ENCODE measurements around the gene SVOP.
"Not testable (repeated sequence)": the region's sequence is repeated elsewhere in the genome, so short reads cannot be mapped to it uniquely, and the experiment has no call there.

The SVOP gene, protein sequence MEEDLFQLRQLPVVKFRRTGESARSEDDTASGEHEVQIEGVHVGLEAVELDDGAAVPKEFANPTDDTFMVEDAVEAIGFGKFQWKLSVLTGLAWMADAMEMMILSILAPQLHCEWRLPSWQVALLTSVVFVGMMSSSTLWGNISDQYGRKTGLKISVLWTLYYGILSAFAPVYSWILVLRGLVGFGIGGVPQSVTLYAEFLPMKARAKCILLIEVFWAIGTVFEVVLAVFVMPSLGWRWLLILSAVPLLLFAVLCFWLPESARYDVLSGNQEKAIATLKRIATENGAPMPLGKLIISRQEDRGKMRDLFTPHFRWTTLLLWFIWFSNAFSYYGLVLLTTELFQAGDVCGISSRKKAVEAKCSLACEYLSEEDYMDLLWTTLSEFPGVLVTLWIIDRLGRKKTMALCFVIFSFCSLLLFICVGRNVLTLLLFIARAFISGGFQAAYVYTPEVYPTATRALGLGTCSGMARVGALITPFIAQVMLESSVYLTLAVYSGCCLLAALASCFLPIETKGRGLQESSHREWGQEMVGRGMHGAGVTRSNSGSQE

DNA sequence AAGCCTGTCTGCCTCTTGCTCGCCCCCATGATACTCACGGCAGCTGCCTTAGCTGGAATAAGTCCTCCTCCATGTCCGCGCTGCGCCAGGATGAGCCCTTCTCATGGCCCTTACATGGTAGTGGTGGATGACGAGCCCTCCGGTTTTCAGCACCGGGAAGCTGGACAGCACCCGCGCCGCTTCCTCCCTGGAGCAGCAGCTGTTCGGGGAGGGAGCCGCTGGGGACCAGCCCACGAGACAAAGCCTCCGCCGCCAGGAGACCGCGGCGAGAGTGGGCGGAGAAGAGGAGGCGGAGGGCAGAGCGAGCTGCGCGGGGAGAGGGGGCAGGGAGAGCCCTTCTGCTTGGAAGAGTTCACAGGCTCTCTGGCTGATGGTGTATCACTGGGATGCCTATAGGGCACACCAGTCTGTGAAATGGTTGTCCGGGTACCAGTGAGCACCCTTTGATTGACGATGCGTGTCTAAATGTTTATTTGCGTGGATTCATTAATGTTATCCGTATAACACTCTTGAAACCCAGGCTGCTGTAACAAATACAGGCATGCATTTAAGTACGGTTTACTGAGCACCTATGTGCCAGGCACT is at the start of gene SVOP:
Gene SVOP, minus strand, starts transcription at position 273 of the 585 bp plus-strand sequence. Its CDS starts 200 bp downstream, at position 73.
- peak; percentile 5 to 9 (median 8) for DNase-seq (ENCODE audit: low read depth in 3 of 3)

DNA sequence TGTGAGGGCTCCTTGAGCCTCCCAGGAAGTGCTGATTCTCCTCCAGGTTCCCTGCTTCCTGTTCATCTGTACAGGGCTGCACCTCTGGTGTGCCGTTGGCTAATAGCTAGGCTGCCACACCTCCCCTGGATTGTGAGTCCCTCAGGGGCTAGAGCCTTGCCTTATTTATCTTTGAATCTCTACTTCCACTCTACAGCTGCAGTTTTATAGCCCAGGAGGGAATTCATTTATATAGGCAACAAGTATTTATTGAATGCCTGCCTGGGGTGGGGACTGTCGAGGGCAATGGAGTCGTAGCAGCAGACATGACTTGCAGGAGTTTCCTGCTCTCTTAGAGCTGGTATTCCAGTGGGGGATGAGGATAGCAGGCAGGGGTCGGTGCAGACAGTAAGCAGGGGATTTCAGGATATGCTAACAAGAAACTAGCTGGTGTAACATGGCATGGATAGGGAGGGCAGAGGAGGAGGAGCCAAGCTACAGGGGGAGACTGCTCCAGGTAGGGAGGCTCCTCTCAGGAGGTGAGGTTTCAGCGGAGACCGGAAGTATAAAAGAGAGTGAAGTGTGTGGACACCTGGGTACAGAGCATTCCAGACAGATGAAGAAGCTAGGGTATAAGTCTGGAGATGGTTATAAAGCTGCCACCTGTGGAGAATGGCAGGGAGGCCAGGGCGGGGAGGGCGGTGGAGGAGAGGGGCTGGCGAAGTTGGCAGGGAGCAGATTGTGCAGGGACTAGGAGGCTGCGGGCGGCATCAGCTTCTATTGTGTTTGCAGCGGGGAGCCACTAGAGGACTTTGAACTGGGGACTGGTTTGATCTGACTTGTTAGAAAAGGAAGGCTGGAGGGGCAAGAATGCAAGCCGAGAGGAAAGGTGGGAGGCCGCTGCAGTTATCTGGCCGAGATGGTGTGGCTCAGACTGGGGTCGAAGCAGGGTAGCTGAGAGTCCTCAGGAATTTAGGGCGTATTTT is 48.7 kb upstream of the SVOP start:
- DNase-seq (ENCODE audit: low read depth in 3 of 3): no peak

DNA sequence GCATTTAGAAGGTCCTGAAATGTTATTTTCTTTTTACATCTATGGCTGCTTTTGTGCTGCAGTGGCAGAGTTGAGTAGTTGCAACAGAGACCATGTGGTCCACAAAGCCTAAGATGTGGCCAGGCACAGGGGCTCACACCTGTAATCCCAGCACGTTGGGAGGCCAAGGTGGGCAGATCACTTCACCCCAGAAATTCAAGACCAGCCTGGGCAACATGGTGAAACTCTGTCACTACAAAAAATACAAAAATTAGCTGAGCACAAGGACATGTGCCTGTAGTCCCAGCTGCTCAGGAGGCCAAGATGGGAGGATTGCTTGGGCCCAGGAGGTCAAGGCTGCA is 45.0 kb upstream of the SVOP start:
- no peak for DNase-seq (ENCODE audit: low read depth in 3 of 3)

DNA sequence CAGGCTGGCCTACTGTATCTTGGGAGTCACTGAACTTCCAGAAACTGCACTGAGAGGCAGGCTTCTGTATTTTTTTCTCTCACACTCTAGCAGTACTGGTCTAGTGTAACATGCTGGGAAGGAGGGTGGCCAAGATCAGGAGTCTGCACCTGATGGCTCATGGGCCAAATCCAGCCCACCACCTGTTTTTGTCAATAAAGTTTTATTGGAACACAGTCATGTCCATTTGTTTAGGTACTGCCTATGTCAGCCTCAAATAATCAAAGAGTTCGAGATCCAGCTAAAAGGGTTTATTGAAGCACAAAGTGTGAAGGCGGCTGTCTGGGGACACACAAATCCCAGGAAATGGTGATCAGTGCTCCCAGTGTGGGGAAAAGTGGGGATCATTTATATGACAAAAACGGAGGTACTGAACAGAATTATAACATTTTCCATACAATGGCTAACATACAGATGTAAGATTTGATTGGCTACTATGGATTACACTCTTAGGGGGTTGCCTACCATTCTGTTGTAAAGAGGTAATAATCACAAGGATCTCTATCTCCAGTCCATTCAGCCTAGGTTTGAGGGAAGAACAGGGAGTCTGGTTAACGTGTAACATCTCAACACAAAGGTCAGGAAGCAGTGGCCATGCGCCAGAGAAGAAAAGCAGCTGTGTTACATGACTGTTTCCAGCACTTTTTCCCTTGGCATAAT is 44.4 kb upstream of the SVOP start:
- DNase-seq (ENCODE audit: low read depth in 3 of 3): no peak

DNA sequence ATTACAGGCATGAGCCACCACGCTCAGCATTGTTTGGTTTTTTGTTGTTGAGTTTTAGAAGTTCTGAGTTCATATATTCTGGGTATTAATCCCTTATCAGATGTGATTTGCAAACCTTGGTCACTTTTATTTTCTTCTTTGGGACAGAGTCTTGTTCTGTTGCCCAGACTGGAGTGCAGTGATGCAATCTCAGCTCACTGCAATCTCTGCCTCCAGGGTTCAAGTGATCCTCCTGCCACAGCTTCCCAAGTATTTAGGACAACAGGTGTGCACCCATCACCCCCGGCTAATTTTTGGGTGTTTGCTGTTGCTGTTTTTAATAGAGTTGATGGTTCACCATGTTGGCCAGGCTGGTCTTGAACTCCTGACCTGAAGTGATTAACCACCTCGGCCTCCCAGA is 43.3 kb upstream of the SVOP start:
- DNase-seq (ENCODE audit: low read depth in 3 of 3): no peak

DNA sequence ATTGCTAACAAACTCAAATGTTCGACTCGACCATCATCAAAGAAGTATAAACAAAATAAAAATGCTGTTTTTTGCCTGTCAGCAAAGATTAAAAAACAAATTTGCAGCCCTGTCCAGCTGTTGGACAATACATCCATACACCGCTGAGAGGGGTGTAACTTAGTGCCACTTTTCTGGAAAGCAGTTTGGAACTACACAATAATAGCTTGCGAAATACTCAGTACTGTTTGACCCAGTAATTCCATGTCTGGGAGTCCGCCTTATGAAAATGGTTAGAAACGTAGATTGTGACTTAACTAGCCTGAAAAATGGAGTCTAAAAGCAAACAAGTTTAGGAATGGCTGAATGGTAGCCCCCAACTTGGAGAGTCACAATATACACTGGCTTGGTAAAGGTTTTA is 37.9 kb upstream of the SVOP start:
- no peak for DNase-seq (ENCODE audit: low read depth in 3 of 3)

DNA sequence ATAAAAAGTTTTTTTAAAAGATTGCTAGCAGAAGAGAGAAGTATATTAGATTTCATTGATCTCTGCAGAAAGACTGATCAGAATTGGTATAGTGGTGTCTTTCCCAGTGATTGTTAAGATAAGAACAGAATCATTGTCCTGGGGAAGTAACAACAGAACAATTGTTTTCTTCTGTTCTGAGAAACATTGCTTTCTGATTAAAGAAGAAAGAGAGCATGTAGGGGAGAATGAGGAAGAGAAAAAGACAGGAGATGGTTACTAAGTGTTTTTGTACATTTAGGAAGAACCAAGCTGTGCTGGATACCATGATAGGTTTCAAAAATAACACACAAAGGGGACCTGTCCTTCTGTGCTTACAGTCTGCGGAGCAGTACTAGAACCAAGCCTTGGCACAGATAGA is 36.5 kb upstream of the SVOP start:
- no peak for DNase-seq (ENCODE audit: low read depth in 3 of 3)

DNA sequence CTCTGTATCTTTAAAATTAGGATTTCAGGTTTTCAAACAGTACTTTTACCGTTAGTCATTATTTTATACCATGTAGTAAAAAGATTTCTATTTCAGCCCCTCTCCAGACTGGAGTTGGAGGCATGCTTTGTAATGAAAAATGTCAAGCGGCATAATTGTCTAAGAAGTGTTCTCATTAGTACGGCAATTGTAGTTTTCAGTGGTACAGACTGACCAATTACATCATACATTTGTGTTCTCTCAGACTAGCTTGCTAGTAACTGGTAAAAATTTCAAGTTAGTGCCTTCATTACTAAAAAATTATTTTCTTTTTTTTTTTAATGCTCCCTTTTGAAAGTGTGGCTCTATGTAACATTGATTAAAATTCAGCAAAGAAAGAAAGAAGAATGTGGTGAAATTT is 36.0 kb upstream of the SVOP start:
- DNase-seq (ENCODE audit: low read depth in 3 of 3): no peak

DNA sequence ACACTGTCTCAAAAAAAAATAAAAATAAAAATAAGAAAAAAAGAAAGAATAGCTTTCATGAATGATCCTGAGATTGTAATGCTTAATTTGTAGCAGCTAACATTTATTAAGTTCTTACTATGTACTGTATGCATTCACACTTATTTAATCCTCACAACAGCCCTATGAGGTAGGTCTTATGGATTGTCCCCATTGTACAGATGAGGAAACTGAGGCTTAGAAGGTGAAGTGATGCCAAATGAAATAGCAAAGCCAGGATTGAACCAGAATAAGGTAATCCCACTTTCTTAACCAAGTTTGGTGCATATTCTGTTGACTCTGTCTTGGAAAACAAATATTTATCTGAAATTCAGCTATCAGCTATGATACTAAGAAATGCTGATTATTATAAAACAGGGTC is 33.7 kb upstream of the SVOP start:
- DNase-seq (ENCODE audit: low read depth in 3 of 3): no peak

DNA sequence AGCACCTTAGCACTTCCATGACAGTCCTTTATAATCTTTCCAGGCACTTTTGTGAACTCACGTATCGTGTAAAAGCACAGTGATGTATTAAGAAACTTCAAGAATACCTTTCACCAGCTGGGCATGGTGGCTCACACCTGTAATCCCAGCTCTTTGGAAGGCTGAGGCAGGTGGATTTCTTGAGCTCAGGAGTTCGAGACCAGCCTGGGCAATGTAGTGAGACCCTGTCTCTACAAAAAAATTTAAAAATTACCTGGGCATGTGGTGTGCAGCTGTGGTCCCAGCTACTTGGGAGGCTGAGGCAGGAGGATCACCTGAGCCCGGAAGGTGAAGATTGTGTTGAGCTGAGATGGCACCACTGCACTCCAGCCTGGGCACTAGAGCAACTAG is 33.3 kb upstream of the SVOP start:
- DNase-seq (ENCODE audit: low read depth in 3 of 3): peak in 1 of 3 donors; percentile 3

DNA sequence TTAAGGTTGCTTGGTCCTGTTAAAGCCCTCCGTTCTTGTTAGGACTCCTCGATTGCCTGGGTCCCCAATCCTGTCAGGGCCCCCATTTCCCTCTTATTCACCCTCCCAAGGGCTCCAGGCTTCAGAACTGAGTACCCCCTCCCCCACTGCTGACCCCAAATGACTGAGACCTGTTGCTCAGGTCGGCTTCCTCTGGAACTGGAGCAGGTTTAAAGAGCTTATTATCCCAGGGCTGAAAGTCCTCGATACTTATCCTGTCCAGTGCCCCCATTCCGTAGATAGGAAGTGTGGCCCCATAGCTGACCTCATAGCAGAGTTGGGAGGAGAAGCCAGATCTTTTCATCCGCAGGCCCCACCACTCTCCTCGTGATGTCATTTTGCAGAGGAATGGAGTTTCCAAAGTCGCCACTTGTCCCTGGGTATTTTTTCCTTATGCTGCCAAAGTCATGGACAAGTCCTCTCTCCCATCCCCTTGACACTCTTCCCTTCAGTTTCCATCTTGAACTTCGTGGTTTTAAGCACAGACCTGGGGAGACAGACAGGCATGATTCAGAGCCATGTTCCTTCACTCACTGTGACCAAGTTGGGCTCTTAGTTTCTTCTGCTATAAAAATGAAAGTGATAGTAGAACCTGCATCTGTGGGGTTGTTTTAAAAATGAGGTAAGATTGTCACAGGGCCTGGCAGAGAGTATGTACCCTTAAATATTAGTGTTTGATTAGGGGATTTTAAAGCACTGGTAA is 32.7 kb upstream of the SVOP start:
- peak in 2 of 3 donors; percentile 1 to 11 for DNase-seq (ENCODE audit: low read depth in 3 of 3)

DNA sequence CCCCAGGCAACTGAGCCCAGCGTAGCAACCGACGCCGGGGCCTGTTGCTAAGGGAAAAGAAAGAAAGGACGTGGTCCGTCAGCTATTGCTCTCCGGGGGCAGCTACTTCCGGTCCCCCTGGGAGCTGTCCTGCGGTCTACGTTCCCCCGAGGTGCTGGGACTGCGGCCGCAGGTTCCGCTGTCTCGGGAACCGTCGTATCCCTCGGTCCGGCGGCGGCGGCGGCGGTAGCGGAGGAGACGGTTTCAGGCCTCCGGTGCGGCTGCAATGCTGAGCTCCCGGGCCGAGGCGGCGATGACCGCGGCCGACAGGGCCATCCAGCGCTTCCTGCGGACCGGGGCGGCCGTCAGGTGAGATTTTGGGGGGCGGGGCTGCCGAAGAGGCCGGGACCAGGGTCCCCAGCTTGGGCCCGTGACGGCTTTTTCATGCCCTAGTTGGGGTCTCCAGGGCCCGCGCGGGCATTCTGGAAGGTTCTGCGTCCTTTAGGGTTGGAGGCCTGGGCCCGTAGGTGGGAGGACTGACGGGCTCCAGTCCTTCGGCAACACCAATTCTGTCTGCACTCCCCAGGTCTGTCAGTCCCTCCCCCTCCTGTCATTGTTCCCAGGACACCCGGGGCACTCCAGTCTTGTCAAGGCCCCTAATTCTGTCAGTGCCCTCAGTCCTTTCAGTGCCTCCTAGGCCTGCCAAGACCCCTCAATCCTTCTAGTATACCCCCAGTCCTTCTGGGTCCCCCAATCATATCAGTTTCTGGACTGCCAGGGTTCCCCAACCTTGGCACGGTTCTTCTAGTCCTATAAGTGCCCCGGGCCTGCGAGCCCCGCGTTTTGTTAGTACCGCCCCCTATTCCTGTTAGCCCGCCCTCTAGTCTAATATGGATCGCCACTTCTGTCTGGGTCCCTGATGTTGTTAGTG is 31.8 kb upstream of the SVOP start, which contains the start of gene USP30:
Gene USP30, plus strand, starts transcription at position 163 of the 910 bp plus-strand sequence. Its CDS starts 103 bp downstream, at position 266.
- DNase-seq (ENCODE audit: low read depth in 3 of 3): peak; percentile 75 to 80 (median 76)

DNA sequence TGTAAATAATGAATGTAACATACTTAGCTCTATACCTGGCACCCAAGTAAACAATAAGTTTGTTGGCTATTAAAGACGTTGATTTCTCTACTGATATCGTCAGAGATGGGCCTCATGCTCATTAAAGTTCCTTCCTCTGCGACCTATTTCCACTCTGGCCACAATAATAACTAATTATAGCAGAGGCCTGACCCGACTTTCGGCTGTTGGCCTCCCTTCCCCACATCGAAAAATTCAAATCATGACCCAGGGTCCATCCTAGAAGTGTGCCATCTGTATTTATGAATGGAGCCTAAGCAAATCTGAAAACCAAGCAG is 31.2 kb upstream of the SVOP start:
- DNase-seq (ENCODE audit: low read depth in 3 of 3): no peak

DNA sequence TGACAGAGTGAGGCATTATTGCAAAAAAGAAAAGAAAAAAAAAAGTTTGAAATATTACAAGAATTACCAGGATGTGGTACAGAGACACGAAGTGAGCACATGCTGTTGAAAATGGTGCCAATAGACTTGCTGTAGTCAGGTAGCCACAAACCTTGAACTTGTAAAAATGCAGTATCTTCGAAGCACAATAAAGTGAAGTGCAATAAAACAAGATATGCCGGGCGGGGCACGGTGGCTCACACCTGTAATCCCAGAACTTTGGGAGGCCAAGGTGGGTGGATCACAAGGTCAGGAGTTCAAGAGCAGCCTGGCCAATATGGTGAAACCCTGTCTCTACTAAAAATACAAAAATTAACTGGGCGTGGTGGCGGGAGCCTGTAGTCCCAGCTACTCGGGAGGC is 28.9 kb upstream of the SVOP start:
- DNase-seq (ENCODE audit: low read depth in 3 of 3): not testable (repeated sequence)

DNA sequence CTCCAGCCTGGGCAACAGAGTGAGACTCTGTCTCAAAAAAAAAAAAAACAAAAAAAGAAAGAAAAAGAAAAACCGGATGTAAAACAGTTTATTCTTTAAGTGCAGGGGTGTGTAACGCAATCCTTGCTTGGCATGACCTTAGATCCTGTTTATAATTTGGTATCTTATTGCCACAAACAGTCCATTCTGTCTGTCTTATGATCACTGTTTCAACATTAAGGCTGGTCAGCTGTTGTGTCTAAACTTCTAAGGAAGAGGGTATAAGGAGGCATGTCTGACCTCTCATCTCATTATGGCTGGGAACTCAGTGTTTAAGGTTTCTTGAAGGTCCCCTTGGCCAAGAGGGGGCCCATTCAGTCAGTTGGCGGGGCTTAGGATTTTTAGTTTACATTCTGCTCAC is 27.8 kb upstream of the SVOP start:
- DNase-seq (ENCODE audit: low read depth in 3 of 3): not testable (repeated sequence)

DNA sequence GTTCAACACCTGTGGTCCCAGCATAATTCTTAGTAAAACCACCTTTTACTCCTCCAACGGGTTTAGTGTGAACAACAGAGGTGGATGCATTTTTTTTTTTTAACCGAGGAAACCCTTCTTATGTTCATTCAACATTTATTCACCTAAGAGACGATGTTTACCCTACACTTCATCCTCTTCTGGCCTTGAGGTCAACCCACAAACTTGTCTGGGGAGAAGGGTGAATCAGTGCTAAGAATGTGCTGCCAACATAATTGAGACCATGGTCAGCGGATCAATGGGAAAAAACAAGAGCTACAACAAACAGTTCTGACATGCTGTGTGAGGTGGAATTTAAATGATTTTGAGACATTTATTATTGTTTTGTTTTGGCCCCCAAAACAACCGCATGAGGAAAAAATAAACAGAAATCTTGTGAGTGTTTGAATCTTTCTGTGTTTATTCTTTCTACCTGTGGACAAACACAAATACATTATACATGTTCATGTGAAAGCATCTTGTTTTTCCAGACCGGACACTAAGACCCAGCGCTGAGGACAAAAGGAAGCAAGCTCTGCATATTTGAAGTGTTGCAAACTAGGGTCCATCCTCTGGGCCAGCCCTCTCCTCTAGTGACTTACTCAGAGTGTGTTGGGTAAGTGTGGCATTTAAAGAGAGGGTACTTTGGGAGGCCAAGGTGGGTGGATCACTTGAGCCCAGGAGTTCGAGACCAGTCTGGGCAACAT is 26.4 kb upstream of the SVOP start:
- no peak for DNase-seq (ENCODE audit: low read depth in 3 of 3)

DNA sequence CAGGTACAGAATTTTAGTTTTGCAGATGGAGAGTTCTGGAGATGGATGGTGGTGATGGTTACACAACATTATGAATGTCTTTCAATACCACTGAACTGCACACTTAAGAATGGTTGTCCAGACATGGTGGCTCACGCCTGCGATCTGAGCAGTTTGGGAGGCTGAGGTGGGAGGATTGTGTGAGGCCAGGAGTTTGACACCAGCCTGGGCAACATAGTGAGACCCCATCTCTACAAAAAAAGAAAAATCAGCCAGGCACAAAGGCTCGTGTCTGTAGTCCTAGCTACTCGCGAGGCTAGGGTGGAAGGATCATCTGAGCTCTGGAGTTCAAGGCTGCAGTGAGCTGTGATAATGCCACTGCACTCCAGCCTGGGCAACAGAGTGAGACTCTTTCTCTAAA is 23.4 kb upstream of the SVOP start:
- no peak for DNase-seq (ENCODE audit: low read depth in 3 of 3)

DNA sequence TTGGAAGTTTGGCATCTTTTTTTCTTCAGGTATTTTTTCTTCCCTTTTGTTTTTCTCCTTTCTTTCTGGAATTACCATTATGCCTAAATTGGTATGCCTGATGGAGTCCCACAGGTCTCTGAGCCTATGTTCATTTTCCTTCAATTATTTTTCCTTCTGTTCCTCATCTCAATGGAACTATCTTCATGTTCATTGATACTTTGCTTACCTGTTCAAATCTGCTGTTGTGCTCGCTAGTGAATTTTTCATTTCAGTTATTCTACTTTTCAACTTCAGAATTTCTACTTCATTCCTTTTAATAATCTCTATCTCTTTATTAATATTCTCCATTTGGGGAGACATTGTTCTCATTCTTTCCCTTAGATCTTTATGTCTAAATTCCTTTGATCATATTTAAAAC is 16.1 kb upstream of the SVOP start:
- no peak for DNase-seq (ENCODE audit: low read depth in 3 of 3)

All from stimulated activated CD4-positive, alpha-beta T cell treated with anti-CD3 and anti-CD28 coated beads, TNF-alpha, amount 100 ng/mL, for 48 hours (primary cell).